OCI-LY3 (cell line): ENCODE results near the gene NIF3L1.

Source experiments
- H2AFZ ChIP-seq: fragments of 200-600, 300-600 bp; shearing (Covaris generic); 2 replicates; pipeline ENCODE4 v1.6.0; 2014; ENCODE audit warnings: antibody characterized with exemption, low read depth, low read length
- H3K27ac ChIP-seq: fragments of 200-600, 300-600 bp; sonication (generic); 2 replicates; pipeline ENCODE4 v1.5.1; 2014; ENCODE audit warnings: mild to moderate bottlenecking, low read length, moderate library complexity, mixed read lengths
- H3K27me3 ChIP-seq: fragments of 200-600, 300-600 bp; sonication (generic); 2 replicates; pipeline ENCODE4 v1.6.1; 2014; ENCODE audit warnings: low read depth, low read length, mixed read lengths
- H3K36me3 ChIP-seq: fragments of 200-600, 300-600 bp; sonication (generic); replicated peaks from 2 replicates; pipeline ENCODE3; 2014; ENCODE audit warnings: low read depth, low read length, mixed read lengths
- H3K4me1 ChIP-seq: fragments of 300-600, 200-600 bp; sonication (generic); 2 replicates; pipeline ENCODE4 v1.6.1; 2014; ENCODE audit warnings: low read length, mixed read lengths
- H3K4me2 ChIP-seq: fragments of 200-600, 300-600 bp; sonication (generic); 2 replicates; pipeline ENCODE4 v1.6.1; 2014; ENCODE audit warnings: low read length, mixed read lengths
- H3K4me3 ChIP-seq: fragments of 300-600, 200-600 bp; sonication (generic); 2 replicates; pipeline ENCODE4 v1.5.1; 2014; ENCODE audit warnings: antibody characterized with exemption, mild to moderate bottlenecking, low read length, moderate library complexity
- H3K79me2 ChIP-seq: fragments of 300-600, 200-600 bp; shearing (Covaris generic); 2 replicates; pipeline ENCODE4 v1.6.1; 2014; ENCODE audit warnings: mild to moderate bottlenecking, low read length, mixed read lengths
- H3K9ac ChIP-seq: fragments of 300-600, 200-600 bp; shearing (Covaris generic); 2 replicates; pipeline ENCODE4 v1.6.0; 2014; ENCODE audit warnings: mild to moderate bottlenecking, low read length, moderate library complexity
- H3K9me3 ChIP-seq: fragments of 200-600, 300-600 bp; shearing (Covaris generic); 2 replicates; pipeline ENCODE4 v1.6.1; 2014; ENCODE audit warnings: low read length, mixed read lengths; ENCODE audit not compliant: insufficient read depth
- H4K20me1 ChIP-seq: fragments of 200-600, 300-600 bp; sonication (generic); 2 replicates; pipeline ENCODE4 v1.6.1; 2016; ENCODE audit warnings: low read length, mixed read lengths; ENCODE audit not compliant: insufficient read depth
- CTCF ChIP-seq: fragments of 200-600, 300-600 bp; sonication (generic); IDR thresholded peaks from 2 replicates; pipeline ENCODE4 v1.5.1; 2014; ENCODE audit warnings: antibody characterized with exemption, low read length, low read depth
- EZH2phosphoT487 ChIP-seq: fragments of 200-600 bp; shearing (Covaris generic); IDR thresholded peaks from 2 replicates; pipeline ENCODE4 v1.6.1; 2018; ENCODE audit warnings: antibody characterized with exemption, mixed run types, low read depth

The NIF3L1 gene

GRCh38 chr2:200888704-200889625 lies at the start of gene NIF3L1, which contains the start of gene PPIL3:
Gene NIF3L1 (plus strand): TSS chr2:200889371. CDS start chr2:200891944, 2,573 bp downstream.
Gene PPIL3 (minus strand): TSS chr2:200889077. CDS start chr2:200887615, 1,462 bp downstream.
- Histone ChIP-seq H3K27me3 (no peaks in the 10 kb centered on the region), H3K4me2 (peak within 1 kb of the TSS; percentile 92), H4K20me1 (no peaks in the 10 kb centered on the region), H3K9ac (peak within 1 kb of the TSS; percentile 95), H3K36me3 (peaks cover 20% of the 10 kb centered on the region), H3K27ac (peak within 1 kb of the TSS; percentile 89), H2AFZ (peak within 1 kb of the TSS; percentile 95), H3K4me3 (peak within 1 kb of the TSS; percentile 94), H3K79me2 (peaks cover 61% of the 10 kb centered on the region), H3K9me3 (no peaks in the 10 kb centered on the region), H3K4me1 (peaks cover 11% of the 10 kb centered on the region)
- no peak for TF ChIP-seq CTCF

GRCh38 chr2:200839513-200839912 lies 49.7 kb upstream of the NIF3L1 start:
- H3K36me3 ChIP-seq = no peaks in the 10 kb centered on the region
- H3K4me2 ChIP-seq = no peak overlapping the region
- no peak overlapping the region for H3K9ac ChIP-seq
- no peak overlapping the region for H3K27ac ChIP-seq
- H3K79me2 ChIP-seq = no peaks in the 10 kb centered on the region
- no peaks in the 10 kb centered on the region for H3K9me3 ChIP-seq
- no peak overlapping the region for H2AFZ ChIP-seq
- no peaks in the 10 kb centered on the region for H3K4me1 ChIP-seq
- H3K27me3 ChIP-seq = no peaks in the 10 kb centered on the region
- TF ChIP-seq CTCF (no peak), EZH2phosphoT487 (no peak)
- H3K4me3 ChIP-seq = no peak overlapping the region
- H4K20me1 ChIP-seq = no peaks in the 10 kb centered on the region

GRCh38 chr2:200843993-200844948 lies 44.9 kb upstream of the NIF3L1 start:
- no peaks in the 10 kb centered on the region for H3K9me3 ChIP-seq
- H3K36me3 ChIP-seq = no peaks in the 10 kb centered on the region
- no peak overlapping the region for H3K27ac ChIP-seq
- H3K4me2 ChIP-seq = no peak overlapping the region
- no peak overlapping the region for H2AFZ ChIP-seq
- no peak overlapping the region for H3K9ac ChIP-seq
- H3K4me3 ChIP-seq = no peak overlapping the region
- H3K27me3 ChIP-seq = no peaks in the 10 kb centered on the region
- H3K4me1 ChIP-seq = no peaks in the 10 kb centered on the region
- H4K20me1 ChIP-seq = no peaks in the 10 kb centered on the region
- TF ChIP-seq CTCF = no peak
- no peak for TF ChIP-seq EZH2phosphoT487
- H3K79me2 ChIP-seq = no peaks in the 10 kb centered on the region

GRCh38 chr2:200845194-200845593 lies 44.0 kb upstream of the NIF3L1 start:
- no peak for TF ChIP-seq CTCF
- TF ChIP-seq EZH2phosphoT487 = no peak
- Histone ChIP-seq H4K20me1 (no peaks in the 10 kb centered on the region), H2AFZ (no peak overlapping the region), H3K4me3 (no peak overlapping the region), H3K4me2 (no peak overlapping the region), H3K27me3 (no peaks in the 10 kb centered on the region), H3K79me2 (no peaks in the 10 kb centered on the region), H3K4me1 (no peaks in the 10 kb centered on the region), H3K27ac (no peak overlapping the region), H3K9me3 (no peaks in the 10 kb centered on the region), H3K36me3 (no peaks in the 10 kb centered on the region), H3K9ac (no peak overlapping the region)
